ENCODE measurements around the gene MUC6. TPM values are rescaled to one million over a fixed set of nuclear protein-coding genes. Genes with fewer than 3 reads are reported as not detected.

MUC6 gene
- total RNA-seq, 1 donor from 2014 or later, result not detected

DNA sequence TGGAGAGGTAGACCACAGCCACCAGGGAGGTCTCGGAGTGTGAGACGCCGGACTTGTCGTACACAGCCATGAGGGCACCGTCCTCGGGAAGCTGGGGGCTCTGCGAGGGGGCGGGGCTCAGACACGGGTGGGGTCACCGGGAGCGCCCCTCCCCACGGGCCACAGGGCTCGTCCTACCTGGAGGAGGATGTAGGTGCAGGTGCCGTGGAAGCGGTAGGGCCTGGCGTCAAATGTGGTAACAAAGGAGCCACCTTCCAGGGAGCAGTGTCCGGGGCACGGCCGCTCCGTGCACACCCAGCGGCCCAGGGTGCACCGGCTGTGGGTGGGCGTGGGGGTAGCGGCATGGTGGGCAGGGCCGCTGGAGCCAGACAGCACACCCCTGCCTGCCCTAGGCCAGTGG is 7.5 kb downstream of the MUC6 start:
- ATAC-seq (ENCODE audit: low read depth), result no peak
- no peak overlapping the region for H3K4me3 Mint-ChIP-seq
- CTCF ChIA-PET, result no interaction called here

DNA sequence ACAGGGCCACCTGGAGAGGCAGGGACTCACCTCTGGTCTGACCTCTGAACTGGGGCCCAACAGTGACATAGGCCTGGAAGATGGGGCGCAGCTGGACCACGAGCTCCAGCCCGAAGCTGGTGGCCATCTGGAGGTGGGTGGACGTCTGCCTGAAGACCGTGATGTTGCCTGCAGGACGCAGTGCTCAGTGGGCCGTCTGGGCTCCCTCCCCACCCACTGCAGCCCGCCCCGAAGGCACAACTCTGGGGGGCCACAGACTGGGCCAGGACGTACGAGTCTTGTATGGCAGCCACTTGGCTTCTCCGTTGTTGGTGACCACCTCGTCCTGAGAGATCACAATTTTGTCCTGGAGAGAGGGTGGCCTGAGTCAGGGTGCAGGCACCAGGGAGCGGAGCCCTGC is 7.9 kb downstream of the MUC6 start:
- ATAC-seq (ENCODE audit: low read depth) (no peak), DNase-seq (no peak)
- intact Hi-C loops (cut with micrococcal nuclease), result no loop called here
- no peak overlapping the region for H3K4me3 Mint-ChIP-seq
- CTCF ChIA-PET, result no interaction called here
- no peaks in the 10 kb centered on the region for H3K36me3 Mint-ChIP-seq (ENCODE audit: low read depth)
- H3K27me3 Mint-ChIP-seq, result no peaks in the 10 kb centered on the region
- no peak overlapping the region for H3K27ac Mint-ChIP-seq
- no peaks in the 10 kb centered on the region for H3K4me1 Mint-ChIP-seq
- TF ChIP-seq, protein P1, sequence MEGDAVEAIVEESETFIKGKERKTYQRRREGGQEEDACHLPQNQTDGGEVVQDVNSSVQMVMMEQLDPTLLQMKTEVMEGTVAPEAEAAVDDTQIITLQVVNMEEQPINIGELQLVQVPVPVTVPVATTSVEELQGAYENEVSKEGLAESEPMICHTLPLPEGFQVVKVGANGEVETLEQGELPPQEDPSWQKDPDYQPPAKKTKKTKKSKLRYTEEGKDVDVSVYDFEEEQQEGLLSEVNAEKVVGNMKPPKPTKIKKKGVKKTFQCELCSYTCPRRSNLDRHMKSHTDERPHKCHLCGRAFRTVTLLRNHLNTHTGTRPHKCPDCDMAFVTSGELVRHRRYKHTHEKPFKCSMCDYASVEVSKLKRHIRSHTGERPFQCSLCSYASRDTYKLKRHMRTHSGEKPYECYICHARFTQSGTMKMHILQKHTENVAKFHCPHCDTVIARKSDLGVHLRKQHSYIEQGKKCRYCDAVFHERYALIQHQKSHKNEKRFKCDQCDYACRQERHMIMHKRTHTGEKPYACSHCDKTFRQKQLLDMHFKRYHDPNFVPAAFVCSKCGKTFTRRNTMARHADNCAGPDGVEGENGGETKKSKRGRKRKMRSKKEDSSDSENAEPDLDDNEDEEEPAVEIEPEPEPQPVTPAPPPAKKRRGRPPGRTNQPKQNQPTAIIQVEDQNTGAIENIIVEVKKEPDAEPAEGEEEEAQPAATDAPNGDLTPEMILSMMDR (IDR thresholded peaks at IDR 0.05), result no peak
- POLR2A ChIA-PET, result no interaction called here
- H3K9me3 Mint-ChIP-seq, result peaks cover 3% of the 10 kb centered on the region

More for the DNA sequence above, 7.5 kb downstream of the MUC6 start:
- TF ChIP-seq, protein P1 (IDR thresholded peaks at IDR 0.05), result no peak
- H3K27ac Mint-ChIP-seq, result no peak overlapping the region
- peaks cover 3% of the 10 kb centered on the region for H3K9me3 Mint-ChIP-seq
- H3K36me3 Mint-ChIP-seq (ENCODE audit: low read depth), result no peaks in the 10 kb centered on the region
- intact Hi-C loops (cut with micrococcal nuclease), result no loop called here
- no peaks in the 10 kb centered on the region for H3K4me1 Mint-ChIP-seq
- POLR2A ChIA-PET, result no interaction called here
- H3K27me3 Mint-ChIP-seq, result no peaks in the 10 kb centered on the region
- no peak for DNase-seq

DNA sequence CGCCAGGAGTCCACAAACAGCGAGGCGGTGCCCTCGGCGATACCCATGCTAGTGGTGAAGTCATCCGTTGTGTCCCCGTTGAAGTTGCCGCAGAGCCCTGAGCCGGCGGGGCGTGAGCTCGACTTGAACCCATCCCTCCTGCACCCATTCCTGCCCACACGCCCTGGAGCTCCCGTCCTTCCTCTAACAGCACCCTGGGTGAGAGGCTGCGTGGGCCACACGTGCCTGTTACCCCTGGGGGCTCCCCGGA is 8.3 kb downstream of the MUC6 start:
- H3K4me1 Mint-ChIP-seq, result no peaks in the 10 kb centered on the region
- H3K27ac Mint-ChIP-seq, result no peak overlapping the region
- ChIA-PET POLR2A (no interaction called here), CTCF (no interaction called here)
- H3K9me3 Mint-ChIP-seq, result peaks cover 3% of the 10 kb centered on the region
- no peak for DNase-seq
- intact Hi-C loops (cut with micrococcal nuclease), result no loop called here
- ATAC-seq (ENCODE audit: low read depth), result no peak
- TF ChIP-seq, protein P1 (IDR thresholded peaks at IDR 0.05), result no peak
- no peaks in the 10 kb centered on the region for H3K36me3 Mint-ChIP-seq (ENCODE audit: low read depth)
- no peaks in the 10 kb centered on the region for H3K27me3 Mint-ChIP-seq
- no peak overlapping the region for H3K4me3 Mint-ChIP-seq

DNA sequence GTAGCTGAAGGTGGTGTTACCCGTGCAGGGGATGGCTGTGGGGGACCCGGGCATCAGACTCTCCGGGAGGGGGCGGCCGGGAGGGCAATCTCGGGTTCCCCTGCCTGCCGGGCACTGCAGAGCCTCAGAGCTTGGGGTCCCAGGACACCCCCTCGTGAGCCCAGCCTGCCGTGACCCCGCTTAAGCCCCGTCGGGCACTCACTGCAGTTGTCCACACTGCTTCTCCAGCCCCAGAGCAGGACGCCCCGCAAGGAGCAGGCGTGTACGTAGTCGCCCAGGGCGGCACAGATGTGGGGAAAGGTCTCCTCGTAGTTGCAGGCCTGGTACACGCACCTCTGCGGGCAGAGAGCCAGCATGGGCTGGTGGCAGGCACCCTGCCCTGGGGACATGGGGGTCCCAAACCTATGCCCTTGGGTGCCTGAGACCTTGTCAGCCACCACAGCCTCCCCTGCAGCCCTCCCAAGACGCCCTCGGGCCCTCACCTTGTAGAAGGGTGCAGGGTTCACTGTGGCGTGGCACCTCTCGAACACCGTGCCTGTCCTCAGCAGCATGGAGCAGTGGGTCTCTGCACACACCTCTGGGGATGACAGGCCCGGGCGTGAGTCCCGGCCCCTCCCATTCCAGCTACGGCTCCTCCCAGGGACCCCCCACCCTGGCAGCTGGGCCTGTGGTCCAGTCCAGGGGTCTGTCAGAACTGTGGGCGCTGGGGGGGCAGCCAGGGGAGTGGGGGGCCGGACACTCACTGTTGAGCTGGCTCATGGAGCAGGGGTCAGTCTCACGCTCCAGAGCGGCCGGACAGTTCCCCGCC is 8.8 kb downstream of the MUC6 start:
- ChIA-PET POLR2A (no interaction called here), CTCF (no interaction called here)
- TF ChIP-seq, protein P1 (IDR thresholded peaks at IDR 0.05), result no peak
- peaks cover 3% of the 10 kb centered on the region for H3K9me3 Mint-ChIP-seq
- H3K27me3 Mint-ChIP-seq, result no peaks in the 10 kb centered on the region
- no peak overlapping the region for H3K4me3 Mint-ChIP-seq
- no peak overlapping the region for H3K27ac Mint-ChIP-seq
- no peaks in the 10 kb centered on the region for H3K4me1 Mint-ChIP-seq
- intact Hi-C loops (cut with micrococcal nuclease), result no loop called here
- DNase-seq (no peak), ATAC-seq (ENCODE audit: low read depth) (no peak)
- H3K36me3 Mint-ChIP-seq (ENCODE audit: low read depth), result no peaks in the 10 kb centered on the region

DNA sequence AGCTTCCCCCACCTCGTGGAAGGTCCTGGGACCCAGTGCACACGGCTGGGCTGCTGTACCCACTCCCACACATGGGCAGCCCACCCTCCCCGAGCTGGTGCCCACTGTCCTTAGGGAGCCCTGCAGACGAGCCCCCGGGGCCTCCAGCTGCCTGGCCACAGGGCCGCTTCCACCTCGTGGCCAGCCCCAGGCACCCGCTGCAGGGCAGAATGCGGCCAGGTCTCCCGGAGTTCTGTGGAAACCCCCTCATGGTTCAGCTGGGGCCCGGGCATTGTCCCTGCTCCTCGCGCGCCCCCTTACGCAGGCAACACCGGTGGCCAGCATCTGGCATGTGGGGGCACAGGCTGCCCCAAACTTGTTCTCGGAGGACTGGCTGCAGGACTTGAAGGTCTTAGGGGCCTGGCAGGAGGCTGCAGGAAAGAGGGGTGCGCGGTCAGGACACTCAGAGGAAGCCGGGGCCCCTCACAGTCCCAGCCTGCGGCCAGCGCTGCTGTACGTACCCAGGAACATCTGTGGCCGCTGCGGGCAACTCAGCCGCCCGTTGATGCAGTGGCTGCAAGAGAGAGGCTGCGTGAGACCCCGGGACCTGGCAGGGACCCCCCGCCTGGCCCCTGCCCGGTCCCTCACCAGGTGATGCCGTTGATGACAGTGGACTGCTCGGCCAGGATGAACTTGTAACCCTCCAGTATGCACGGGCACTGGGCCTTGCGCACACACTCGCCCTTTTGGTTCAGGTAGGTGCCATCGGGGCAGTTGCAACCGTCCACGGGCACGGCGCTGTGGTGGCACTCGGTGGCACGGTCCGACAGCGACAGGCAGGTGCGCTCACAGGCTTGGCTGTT is 9.7 kb downstream of the MUC6 start:
- TF ChIP-seq, protein P1 (IDR thresholded peaks at IDR 0.05), result no peak
- DNase-seq, result no peak
- POLR2A ChIA-PET, result interaction anchor here (0.5 kb wide), 1 partner anchor 9 kb away, joined by 5 read pairs; no protein-coding TSS in a partner anchor
- intact Hi-C loops (cut with micrococcal nuclease), result no loop called here
- H3K27me3 Mint-ChIP-seq, result no peaks in the 10 kb centered on the region
- no peak overlapping the region for H3K4me3 Mint-ChIP-seq
- H3K36me3 Mint-ChIP-seq (ENCODE audit: low read depth), result no peaks in the 10 kb centered on the region
- no peaks in the 10 kb centered on the region for H3K9me3 Mint-ChIP-seq
- CTCF ChIA-PET, result no interaction called here
- no peaks in the 10 kb centered on the region for H3K4me1 Mint-ChIP-seq
- H3K27ac Mint-ChIP-seq, result no peak overlapping the region
- no peak for ATAC-seq (ENCODE audit: low read depth)

All from activated B cell treated with CpG ODN at 0.5 μM for 24 hours (primary cell).